Prostate gland (tissue), 2 donors: ENCODE data around the gene ADORA2A.

ENCODE experiments used
- CTCF ChIP-seq, 4 experiments: fragments of 200-600 bp in 2 of 4; fragments of 450-650 bp in 2 of 4; sonication (generic) in 2 of 4; IDR thresholded peaks; 1 replicate in 3 of 4; 2 replicates in 1 of 4; pipeline ENCODE4 v1.5.1; 2016 to 2019; ENCODE audit warnings: antibody characterized with exemption in 4 of 4, mild to moderate bottlenecking in 2 of 4, moderate library complexity in 2 of 4
- POLR2A ChIP-seq: fragments of 450-650 bp; IDR thresholded peaks from one replicate; pipeline ENCODE4 v1.6.1; 2016; ENCODE audit warnings: antibody characterized with exemption, mild to moderate bottlenecking
- POLR2AphosphoS5 ChIP-seq: sonication (generic); formaldehyde crosslinking; IDR thresholded peaks from one replicate; pipeline ENCODE4 v1.6.1; 2017; ENCODE audit warnings: antibody characterized with exemption

DNA sequence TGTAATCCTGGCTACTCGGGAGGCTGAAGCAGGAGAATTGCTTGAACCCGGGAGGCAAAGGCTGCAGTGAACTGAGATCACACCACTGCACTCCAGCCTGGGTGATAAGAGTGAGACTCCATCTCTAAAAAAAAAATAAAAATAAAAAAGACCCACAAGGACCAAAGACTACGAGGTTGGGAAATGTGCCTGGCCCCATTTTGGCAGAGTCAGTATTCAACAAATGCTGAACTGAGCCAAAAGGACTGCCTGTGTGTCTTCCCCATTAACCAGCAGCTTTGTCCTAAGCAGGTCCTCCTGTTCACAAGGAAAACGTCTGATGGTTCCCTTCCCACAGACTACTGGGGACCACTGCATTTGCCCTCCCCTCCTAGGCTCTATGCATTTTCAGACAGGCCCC lies 27.6 kb downstream of the ADORA2A start:
- TF ChIP-seq CTCF (IDR thresholded peaks at IDR 0.05) (no peak), POLR2A (no peak), POLR2AphosphoS5 (no peak)
